T-helper 2 cell (primary cell): Measurements from ENCODE around the gene CTBP1.
"Not testable (repeated sequence)": the region's sequence is repeated elsewhere in the genome, so short reads cannot be mapped to it uniquely, and the experiment has no call there.

Source experiments
- DNase-seq, 5 experiments: peaks; one replicate each; pipeline versions ENCODE4 v3.0.0 to v3.0.0-alpha.2; 2012 to 2022
- total RNA-seq, 2 donors: gene quantifications; one replicate each; lab custom pipeline; 2026; lab: John Stamatoyannopoulos, UW

CTBP1 gene
- 180 to 199 reads per million in 2 donors for total RNA-seq

DNA sequence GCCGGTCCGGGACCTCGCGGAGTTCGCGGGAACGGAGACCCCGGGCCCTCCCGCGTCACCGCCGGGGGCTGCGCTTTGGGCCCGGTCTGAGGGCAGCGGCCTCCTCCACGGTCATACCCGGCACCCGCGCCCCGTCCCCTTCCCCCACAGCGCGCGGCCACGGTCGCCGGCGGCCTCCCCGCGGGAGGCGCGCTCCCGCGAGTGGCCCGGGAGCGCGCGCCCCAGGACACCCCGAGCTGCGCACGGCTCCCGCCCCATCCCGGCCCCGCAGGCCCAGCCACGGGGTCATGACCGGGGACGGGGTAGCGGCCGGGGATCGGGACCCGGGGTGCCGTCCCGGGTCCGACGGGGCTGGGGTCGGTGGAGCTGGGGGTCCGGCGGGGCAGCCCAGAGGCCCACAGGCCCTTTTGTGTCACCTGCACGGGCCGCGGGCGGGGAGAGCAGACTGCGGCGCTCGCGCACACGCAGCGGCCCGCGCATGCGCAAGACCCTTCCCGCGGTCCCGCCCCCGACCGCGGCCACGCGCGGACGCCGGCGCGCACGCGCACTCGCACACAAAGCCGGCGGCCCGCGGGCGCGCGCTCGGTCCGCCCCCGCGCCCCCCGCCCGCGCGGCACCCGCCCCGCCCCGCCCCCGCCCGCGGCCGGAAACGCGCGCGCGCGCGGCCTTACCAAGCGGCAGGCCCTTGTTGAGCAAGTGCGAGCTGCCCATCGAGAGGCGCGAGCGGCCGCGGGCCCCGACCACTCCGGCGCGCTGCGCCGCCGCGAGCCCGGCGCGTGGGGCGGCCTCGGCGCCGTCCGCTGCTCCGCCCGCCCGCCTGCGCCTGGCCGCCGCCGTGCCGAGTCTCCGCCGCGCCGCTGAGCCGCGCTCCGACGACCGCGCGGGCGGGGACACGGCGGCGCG, at the start of gene CTBP1:
Gene CTBP1 (minus strand): TSS at position 886 of the 903 bp plus-strand sequence. CDS start 7,799 bp downstream, outside the sequence.
- peak; percentile 65 to 92 (median 78) for DNase-seq

DNA sequence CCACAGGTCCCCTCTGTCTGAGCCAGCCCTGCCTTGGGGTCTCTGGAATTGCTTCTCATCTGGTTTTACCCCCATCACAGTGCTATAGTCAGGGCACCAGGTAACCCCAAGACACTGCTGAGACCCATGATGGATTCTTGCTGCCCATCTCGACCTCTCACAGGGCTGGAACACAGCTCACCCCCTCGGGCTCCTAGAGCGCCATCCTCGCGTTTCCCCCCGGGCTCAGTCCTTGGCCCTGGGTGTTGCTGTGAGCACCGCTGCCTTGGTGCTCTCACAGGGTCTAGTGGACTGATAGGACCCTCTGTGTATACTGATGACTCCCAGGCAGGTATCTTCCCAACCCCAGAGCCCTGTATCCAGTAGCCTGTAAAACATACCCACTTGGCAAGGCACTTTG, 49.5 kb upstream of the CTBP1 start:
- no peak for DNase-seq

GRCh38 chr4:1297456-1298325, 48.8 kb upstream of the CTBP1 start:
- DNase-seq = no peak

DNA sequence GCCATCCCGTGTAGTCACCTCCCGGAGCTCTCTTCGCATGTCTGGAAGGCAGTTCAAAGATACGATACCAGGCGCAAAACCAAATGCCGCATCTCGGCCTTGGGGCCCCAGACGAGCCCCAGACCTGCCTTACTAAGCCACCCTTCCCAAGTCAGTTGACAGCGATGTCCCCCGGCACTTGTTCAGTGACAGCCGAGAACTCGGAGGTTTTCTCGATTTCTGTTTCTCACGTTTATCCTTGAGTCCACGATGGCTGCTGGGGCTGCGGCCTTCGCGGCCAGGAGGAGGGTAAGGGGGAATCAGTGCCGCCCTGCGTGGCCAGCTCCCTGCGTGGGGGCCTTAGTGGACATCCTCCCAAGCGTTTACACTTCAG, 48.1 kb upstream of the CTBP1 start:
- no peak for DNase-seq

DNA sequence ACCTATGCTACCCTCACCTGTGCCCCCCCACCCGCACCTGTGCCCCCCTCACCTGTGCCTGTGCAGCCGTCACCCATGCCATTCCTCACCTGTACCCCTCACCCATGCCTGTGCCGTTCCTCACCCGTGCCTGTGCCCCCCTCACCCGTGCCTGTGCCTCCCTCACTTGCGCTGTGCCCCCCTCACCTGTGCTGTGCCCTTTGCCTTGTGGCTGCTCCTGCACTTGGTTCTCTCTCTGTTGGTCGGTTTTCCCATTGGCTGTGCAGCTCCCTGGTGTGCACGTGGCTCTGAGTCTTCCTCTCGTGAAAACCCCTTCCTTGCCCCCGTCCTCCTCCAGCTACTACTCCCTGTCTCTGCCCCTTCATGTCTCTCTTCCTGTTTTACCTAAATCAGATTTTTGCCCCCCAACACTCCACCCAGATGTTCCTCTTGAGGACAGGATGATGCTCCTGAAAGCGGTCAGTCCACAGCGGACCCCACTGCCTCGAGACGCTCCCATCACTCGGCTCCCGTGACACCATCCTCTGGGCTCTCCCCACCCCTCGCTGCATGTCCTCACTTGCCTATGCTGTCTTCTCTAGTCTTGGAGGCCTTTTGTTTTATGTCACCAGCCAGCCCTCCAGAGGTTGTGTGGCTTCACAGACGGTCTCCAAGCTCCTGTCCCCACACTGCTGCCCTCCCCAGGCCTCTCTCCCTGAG, 47.5 kb upstream of the CTBP1 start:
- no peak for DNase-seq

DNA sequence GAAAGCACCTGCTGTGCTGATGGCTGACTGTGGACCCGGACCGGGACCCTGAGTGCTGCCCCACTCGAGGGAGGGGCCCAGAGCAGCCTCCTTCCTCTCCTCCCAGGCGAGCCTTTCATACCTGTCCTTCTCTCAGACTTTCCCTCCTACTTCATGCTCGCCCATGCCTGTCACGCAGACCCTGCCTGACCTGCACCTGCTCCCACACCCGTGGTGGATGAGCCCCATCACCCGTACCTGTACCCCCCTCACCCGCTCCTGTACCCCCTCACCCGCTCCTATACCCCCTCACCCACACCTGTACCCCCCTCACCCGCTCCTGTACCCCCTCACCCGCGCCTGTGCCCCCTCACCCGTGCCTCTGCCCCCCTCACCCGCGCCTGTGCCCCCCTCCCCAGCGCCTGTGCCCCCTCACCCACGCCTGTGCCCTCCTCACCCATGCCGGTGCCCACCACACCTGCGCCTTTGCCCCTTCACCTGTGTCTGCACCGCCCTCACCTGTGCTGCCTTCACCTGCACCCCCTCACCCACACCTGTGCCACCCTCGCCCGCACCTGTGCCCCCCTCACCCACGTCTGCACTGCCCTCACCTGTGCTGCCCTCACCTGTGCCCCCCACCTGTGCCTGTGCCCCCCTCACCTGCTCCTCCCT, 46.6 kb upstream of the CTBP1 start:
- no peak for DNase-seq

DNA sequence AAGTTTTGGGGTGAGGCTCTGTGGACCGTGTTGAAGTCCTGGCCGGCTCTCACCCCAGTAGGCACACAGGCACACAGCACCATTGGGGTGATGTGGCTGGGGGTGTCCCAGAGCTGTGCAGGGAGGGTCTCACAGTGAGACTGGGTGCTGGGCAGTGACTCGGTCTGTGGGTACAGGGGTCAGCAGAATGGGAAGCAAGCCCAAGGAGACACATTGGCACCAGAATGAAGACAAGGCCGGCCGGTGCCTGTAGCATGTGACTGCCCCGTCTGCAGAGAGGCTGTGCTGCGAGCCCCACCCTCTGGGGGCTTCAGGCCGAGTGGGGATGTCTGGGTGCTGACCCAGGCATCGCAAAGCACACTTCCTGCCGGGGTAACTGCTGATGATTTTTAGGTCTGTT, 46.0 kb upstream of the CTBP1 start:
- DNase-seq = no peak

DNA sequence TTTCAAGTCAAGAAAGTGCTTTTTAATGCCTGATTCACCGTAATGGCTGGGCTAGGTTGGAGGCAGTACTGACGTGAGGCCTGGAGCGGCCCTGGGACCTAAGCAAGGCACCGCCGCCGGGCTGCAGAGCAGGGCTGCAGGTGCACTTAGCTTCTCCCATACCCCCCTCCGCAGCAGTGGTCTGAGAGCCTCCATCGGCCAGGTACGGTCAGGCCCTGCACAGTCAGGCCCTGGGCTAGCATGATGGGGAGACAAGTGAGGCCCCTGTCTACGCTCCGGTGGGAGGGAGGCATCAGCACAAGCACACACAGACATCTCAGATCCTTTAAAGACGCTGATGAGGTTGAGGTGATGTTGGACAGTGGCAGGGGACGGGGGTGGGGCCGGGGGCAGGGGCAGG, 45.5 kb upstream of the CTBP1 start:
- no peak for DNase-seq

- no peak for DNase-seq
Observed at GRCh38 chr4:1293991-1294390, 45.1 kb upstream of the CTBP1 start.

- DNase-seq = no peak
Observed at GRCh38 chr4:1293531-1293941, 44.6 kb upstream of the CTBP1 start.

DNA sequence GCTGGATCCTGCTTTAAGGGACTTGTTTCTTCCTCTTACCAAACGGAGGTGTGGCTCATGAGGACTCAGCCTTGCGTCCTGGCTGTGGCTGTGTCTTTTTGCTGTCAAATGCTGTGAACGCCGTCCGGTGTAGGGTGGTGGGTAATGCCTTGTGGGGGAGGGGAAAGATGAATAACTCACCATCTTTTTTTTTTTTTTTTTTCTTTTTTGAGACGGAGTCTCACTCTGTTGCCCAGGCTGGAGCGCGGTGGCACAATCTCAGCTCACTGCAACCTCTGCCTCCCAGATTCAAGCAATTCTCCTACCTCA, 43.7 kb upstream of the CTBP1 start:
- not testable (repeated sequence) for DNase-seq

GRCh38 chr4:1291996-1292702, 43.2 kb upstream of the CTBP1 start:
- no peak for DNase-seq

- no peak for DNase-seq
Observed at GRCh38 chr4:1291091-1291490, 42.2 kb upstream of the CTBP1 start.

DNA sequence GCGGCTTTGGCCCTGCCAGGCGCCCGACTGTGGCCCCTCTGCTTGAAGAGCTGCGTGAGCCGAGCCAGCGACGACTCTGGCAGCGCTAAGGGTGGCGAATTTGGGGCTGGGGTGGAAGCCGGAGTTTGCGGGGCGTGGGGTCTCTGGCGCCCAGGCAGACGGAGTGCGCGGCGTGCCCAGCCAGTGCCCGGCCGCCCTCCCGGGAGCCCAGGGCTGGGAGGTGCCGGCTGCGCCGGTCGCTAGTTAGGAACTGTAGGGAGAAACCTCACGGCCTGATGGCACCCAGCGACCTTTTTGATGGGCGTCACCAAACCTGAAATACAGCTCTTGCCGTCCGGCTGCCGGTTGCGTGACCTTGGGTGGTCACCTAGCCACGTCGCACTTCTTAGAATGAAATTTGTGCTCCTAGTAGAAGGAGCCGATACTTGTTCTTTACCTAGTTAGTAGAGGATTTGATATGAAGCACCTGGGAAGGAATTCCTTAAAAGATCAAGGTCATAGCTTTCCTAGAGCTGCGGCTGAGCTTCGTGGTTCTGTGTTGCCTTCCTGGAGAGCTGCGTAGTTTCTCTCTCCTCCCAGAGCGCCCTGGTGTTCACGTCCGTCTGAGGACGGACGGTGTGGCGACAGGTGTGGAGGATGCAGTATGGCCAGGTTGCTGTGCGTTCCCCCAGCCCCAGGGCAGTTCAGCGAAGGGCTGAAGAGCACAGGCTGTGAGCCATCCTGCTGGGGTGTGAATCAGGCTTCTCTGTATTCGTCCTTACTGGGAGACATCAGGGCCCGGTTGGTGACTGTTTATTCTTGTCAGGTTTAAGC, 41.4 kb upstream of the CTBP1 start:
- DNase-seq = peak in 1 of 5 experiments; percentile 32

- DNase-seq = peak; percentile 92 to 98 (median 96)
Observed at GRCh38 chr4:1289207-1290164, 40.6 kb upstream of the CTBP1 start, which contains the start of gene MAEA. TSS of gene MAEA (plus strand) at chr4:1289891. CDS start at chr4:1289914, 23 bp downstream.

GRCh38 chr4:1288786-1289185, 39.9 kb upstream of the CTBP1 start:
- DNase-seq = no peak

DNA sequence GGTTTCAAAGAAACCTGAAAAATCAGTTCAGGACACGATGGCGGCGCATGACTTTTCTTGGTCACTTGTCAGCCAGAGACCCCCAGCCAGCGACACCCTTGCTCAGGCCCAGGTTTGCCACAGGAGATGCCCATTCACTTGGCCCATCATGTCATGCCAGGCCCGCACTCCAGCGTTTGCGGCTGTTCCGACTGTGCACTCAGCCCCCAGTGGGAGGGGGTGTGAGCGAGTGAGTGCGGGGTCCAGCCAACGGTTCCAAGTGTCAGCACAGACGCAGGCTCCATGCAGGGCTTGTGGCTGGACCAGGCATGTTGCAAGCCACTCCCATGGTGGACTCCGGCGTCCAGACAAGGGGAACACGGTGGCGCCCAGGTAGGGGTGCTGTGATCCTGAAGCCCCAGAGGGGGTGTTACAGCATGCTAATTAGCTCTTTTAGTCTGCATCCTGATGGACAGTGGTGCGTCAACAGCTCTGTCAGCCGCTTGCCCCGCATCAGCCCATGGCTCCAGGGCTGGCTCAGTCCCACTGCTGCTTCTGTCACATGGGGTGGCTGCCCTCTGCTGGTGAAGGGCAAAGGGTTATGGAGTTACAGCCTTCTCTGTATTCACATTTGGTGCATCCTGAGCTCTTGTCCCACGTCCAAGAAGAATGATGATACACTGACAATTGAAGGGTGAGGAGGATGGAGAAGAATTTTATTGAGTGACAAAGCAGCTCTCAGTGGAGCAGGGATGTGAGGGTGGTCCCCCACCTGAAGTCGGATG, 37.0 kb upstream of the CTBP1 start:
- peak in 2 of 5 experiments; percentile 17 to 64 for DNase-seq

DNA sequence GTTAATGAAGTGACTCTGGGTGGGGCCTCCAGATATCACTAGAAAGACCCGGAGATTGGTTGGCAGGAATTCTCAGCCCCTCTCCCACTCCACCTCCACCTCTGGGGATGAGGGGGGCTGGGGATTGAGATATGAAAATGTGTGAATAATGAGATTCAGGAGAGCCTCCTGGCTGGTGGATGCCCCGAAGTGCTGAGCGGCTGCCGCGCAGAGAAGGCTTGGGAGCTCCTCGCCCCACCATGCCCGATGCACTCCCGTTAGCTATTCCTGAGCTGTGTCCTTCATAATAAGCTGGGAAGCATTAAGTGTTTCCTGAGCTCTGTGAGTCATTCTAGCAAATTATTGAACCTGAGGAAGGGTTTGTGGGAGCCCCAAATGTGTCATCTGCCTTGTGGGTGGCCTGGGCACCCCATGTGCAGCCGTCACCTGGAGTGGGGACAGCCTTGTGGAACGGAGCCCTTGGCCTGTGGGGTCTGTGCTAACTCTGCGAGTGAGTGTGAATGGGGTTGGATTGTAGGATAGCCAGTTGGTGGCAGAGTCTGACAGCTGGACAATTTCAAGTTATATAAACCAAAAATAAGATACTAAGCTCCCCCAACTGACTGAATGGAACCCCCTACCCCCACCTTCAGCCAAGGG, 36.3 kb upstream of the CTBP1 start:
- DNase-seq = no peak
